Measurements from ENCODE around the gene PCDHB14. TPM values are rescaled to one million over a fixed set of nuclear protein-coding genes. Genes with fewer than 3 reads are reported as not detected.
"Not testable (repeated sequence)": the region's sequence is repeated elsewhere in the genome, so short reads cannot be mapped to it uniquely, and the experiment has no call there.

PCDHB14 gene
- total RNA-seq, 1 experiment from 2014 or later: 5.7 TPM

DNA sequence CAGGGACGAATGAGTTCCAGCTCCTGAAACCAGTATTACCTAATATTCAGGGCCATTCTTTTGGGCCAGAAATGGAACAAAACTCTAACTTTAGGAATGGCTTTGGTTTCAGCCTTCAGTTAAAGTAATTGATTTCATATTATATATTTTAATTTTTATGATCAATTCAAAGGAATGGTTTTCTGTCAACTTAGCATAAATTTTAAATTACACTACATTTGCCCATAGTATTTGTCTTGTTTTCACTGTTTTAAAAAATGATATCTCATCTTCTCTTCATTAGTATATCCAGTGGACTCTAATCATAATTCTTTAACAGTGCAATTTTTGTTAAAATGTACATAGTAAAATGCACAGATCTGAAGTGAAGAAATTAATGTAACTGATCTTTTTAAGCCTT is 42.8 kb upstream of the PCDHB14 start:
- Mint-ChIP-seq H3K4me3 (ENCODE audit: low read depth, unreplicated experiment) (no peak overlapping the region), H3K36me3 (ENCODE audit: insufficient read depth, unreplicated experiment) (no peaks in the 10 kb centered on the region), H3K4me1 (ENCODE audit: low read depth, unreplicated experiment) (no peaks in the 10 kb centered on the region), H3K27ac (ENCODE audit: unreplicated experiment) (no peak overlapping the region), H3K9me3 (ENCODE audit: low read depth, unreplicated experiment) (peaks cover 20% of the 10 kb centered on the region), H3K27me3 (ENCODE audit: unreplicated experiment) (no peaks in the 10 kb centered on the region)
- TF ChIP-seq, protein P1, sequence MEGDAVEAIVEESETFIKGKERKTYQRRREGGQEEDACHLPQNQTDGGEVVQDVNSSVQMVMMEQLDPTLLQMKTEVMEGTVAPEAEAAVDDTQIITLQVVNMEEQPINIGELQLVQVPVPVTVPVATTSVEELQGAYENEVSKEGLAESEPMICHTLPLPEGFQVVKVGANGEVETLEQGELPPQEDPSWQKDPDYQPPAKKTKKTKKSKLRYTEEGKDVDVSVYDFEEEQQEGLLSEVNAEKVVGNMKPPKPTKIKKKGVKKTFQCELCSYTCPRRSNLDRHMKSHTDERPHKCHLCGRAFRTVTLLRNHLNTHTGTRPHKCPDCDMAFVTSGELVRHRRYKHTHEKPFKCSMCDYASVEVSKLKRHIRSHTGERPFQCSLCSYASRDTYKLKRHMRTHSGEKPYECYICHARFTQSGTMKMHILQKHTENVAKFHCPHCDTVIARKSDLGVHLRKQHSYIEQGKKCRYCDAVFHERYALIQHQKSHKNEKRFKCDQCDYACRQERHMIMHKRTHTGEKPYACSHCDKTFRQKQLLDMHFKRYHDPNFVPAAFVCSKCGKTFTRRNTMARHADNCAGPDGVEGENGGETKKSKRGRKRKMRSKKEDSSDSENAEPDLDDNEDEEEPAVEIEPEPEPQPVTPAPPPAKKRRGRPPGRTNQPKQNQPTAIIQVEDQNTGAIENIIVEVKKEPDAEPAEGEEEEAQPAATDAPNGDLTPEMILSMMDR (IDR thresholded peaks at IDR 0.05; ENCODE audit: unreplicated experiment): no peak
- intact Hi-C loops (cut with micrococcal nuclease; ENCODE audit: unreplicated experiment): no loop called here
- CTCF ChIA-PET: no interaction called here
- BruUV-seq (replicated peaks): no TSS peak
- DNase-seq: no peak

DNA sequence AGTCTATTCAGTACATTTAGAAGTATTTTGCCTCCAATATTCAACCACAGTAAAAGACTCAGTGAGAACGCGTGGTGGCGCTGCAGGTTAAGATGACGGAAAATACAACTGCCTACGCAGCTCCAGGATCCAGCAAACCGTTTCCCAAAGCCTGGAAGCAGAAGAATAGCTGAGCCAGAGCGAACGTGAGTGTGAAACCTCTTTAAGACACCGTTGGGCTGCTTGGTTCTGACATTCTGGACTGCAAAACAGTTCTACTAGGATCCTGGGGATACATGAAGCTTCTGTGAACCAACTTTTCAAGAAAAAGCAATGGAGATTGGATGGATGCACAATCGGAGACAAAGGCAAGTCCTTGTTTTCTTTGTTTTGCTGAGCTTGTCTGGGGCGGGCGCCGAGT is 40.9 kb upstream of the PCDHB14 start, which contains the start of gene PCDHB16:
Gene PCDHB16 (plus strand): TSS at position 140 of the 400 bp plus-strand sequence. CDS start 173 bp downstream, at position 313.
- Mint-ChIP-seq H3K27me3 (ENCODE audit: unreplicated experiment) (no peaks in the 10 kb centered on the region), H3K9me3 (ENCODE audit: low read depth, unreplicated experiment) (peaks cover 25% of the 10 kb centered on the region), H3K4me1 (ENCODE audit: low read depth, unreplicated experiment) (no peaks in the 10 kb centered on the region), H3K36me3 (ENCODE audit: insufficient read depth, unreplicated experiment) (no peaks in the 10 kb centered on the region), H3K4me3 (ENCODE audit: low read depth, unreplicated experiment) (no peak within 1 kb of the TSS), H3K27ac (ENCODE audit: unreplicated experiment) (no peak within 1 kb of the TSS)
- BruUV-seq (replicated peaks): no TSS peak
- intact Hi-C loops (cut with micrococcal nuclease; ENCODE audit: unreplicated experiment): no loop called here
- CTCF ChIA-PET: interaction anchor here (1.0 kb wide), 1 partner anchor 382 kb away, joined by 3 read pairs; no protein-coding TSS in a partner anchor
- TF ChIP-seq, protein P1 (IDR thresholded peaks at IDR 0.05; ENCODE audit: unreplicated experiment): no peak
- no peak for DNase-seq

DNA sequence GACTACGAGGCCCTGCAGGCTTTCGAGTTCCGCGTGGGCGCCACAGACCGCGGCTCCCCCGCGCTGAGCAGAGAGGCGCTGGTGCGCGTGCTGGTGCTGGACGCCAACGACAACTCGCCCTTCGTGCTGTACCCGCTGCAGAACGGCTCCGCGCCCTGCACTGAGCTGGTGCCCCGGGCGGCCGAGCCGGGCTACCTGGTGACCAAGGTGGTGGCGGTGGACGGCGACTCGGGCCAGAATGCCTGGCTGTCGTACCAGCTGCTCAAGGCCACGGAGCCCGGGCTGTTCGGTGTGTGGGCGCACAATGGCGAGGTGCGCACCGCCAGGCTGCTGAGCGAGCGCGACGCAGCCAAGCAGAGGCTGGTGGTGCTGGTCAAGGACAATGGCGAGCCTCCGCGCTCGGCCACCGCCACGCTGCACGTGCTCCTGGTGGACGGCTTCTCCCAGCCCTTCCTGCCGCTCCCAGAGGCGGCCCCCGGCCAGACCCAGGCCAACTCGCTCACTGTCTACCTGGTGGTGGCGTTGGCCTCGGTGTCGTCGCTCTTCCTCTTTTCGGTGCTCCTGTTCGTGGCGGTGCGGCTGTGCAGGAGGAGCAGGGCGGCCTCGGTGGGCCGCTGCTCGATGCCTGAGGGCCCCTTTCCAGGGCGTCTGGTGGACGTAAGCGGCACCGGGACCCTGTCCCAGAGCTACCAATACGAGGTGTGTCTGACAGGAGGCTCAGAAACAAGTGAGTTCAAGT is 38.9 kb upstream of the PCDHB14 start:
- BruUV-seq (replicated peaks); intact Hi-C loops (cut with micrococcal nuclease; ENCODE audit: unreplicated experiment); H3K27me3 Mint-ChIP-seq (ENCODE audit: unreplicated experiment); H3K27ac Mint-ChIP-seq (ENCODE audit: unreplicated experiment); H3K4me3 Mint-ChIP-seq (ENCODE audit: low read depth, unreplicated experiment); H3K4me1 Mint-ChIP-seq (ENCODE audit: low read depth, unreplicated experiment); H3K36me3 Mint-ChIP-seq (ENCODE audit: insufficient read depth, unreplicated experiment); CTCF ChIA-PET; DNase-seq: not testable (repeated sequence)
- peaks cover 31% of the 10 kb centered on the region for H3K9me3 Mint-ChIP-seq (ENCODE audit: low read depth, unreplicated experiment)

DNA sequence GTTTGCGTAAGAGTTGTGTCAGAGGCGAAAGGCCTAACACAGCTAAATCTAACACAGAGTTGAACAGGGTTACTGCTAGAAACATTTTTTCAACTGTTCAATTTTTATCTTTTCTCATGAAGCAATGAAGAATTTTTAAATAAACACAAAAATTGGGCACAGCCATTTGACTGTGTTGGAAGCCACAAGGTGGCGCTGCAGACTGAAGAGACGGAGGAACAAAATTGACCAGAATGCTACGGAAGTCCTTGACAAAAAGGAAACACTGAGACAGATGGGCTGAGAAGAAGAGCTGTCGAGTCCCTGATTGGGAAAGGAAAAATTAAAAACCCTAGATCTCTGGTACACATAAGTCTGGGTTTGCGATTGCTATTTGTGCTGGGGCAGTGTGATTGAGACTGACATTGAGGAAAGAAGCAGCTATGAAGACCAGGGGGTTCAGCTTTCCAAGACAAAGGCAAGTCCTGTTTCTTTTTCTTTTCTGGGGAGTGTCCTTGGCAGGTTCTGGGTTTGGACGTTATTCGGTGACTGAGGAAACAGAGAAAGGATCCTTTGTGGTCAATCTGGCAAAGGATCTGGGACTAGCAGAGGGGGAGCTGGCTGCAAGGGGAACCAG is 36.1 kb upstream of the PCDHB14 start, which contains the start of gene PCDHB9:
Gene PCDHB9 (plus strand): TSS at position 265 of the 616 bp plus-strand sequence. CDS start 158 bp downstream, at position 423.
- intact Hi-C loops (cut with micrococcal nuclease; ENCODE audit: unreplicated experiment): no loop called here
- peak; percentile 66 for DNase-seq
- H3K4me1 Mint-ChIP-seq (ENCODE audit: low read depth, unreplicated experiment): no peaks in the 10 kb centered on the region
- H3K4me3 Mint-ChIP-seq (ENCODE audit: low read depth, unreplicated experiment): peak within 1 kb of the TSS; percentile 53
- CTCF ChIA-PET: interaction anchor here (0.6 to 1.3 kb wide), 4 partner anchors 22 to 377 kb away, joined by 3 to 6 read pairs (median 4); partner anchors contain the start of genes PCDHB12 and PCDHB14
- H3K27ac Mint-ChIP-seq (ENCODE audit: unreplicated experiment): no peak within 1 kb of the TSS
- H3K27me3 Mint-ChIP-seq (ENCODE audit: unreplicated experiment): no peaks in the 10 kb centered on the region
- peaks cover 28% of the 10 kb centered on the region for H3K9me3 Mint-ChIP-seq (ENCODE audit: low read depth, unreplicated experiment)
- TSS peak; percentile 82 for BruUV-seq (replicated peaks)
- TF ChIP-seq, protein P1 (IDR thresholded peaks at IDR 0.05; ENCODE audit: unreplicated experiment): peak; percentile 24
- no peaks in the 10 kb centered on the region for H3K36me3 Mint-ChIP-seq (ENCODE audit: insufficient read depth, unreplicated experiment)

DNA sequence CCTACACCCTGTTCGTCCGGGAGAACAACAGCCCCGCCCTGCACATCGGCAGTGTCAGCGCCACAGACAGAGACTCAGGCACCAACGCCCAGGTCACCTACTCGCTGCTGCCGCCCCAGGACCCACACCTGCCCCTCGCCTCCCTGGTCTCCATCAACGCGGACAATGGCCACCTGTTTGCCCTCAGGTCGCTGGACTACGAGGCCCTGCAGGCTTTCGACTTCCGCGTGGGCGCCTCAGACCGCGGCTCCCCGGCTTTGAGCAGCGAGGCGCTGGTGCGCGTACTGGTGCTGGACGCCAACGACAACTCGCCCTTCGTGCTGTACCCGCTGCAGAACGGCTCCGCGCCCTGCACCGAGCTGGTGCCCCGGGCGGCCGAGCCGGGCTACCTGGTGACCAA is 34.5 kb upstream of the PCDHB14 start:
- DNase-seq; CTCF ChIA-PET; H3K36me3 Mint-ChIP-seq (ENCODE audit: insufficient read depth, unreplicated experiment); BruUV-seq (replicated peaks); intact Hi-C loops (cut with micrococcal nuclease; ENCODE audit: unreplicated experiment); H3K4me1 Mint-ChIP-seq (ENCODE audit: low read depth, unreplicated experiment); H3K27ac Mint-ChIP-seq (ENCODE audit: unreplicated experiment); H3K27me3 Mint-ChIP-seq (ENCODE audit: unreplicated experiment); H3K4me3 Mint-ChIP-seq (ENCODE audit: low read depth, unreplicated experiment): not testable (repeated sequence)
- H3K9me3 Mint-ChIP-seq (ENCODE audit: low read depth, unreplicated experiment): peaks cover 25% of the 10 kb centered on the region

DNA sequence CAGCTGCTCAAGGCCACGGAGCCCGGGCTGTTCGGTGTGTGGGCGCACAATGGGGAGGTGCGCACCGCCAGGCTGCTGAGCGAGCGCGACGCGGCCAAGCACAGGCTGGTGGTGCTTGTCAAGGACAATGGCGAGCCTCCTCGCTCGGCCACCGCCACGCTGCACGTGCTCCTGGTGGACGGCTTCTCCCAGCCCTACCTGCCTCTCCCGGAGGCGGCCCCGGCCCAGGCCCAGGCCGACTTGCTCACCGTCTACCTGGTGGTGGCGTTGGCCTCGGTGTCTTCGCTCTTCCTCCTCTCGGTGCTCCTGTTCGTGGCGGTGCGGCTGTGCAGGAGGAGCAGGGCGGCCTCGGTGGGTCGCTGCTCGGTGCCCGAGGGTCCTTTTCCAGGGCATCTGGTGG is 34.0 kb upstream of the PCDHB14 start:
- H3K9me3 Mint-ChIP-seq (ENCODE audit: low read depth, unreplicated experiment): peaks cover 25% of the 10 kb centered on the region
- intact Hi-C loops (cut with micrococcal nuclease; ENCODE audit: unreplicated experiment); CTCF ChIA-PET; H3K27me3 Mint-ChIP-seq (ENCODE audit: unreplicated experiment); H3K4me3 Mint-ChIP-seq (ENCODE audit: low read depth, unreplicated experiment); DNase-seq; H3K27ac Mint-ChIP-seq (ENCODE audit: unreplicated experiment); H3K36me3 Mint-ChIP-seq (ENCODE audit: insufficient read depth, unreplicated experiment); BruUV-seq (replicated peaks); H3K4me1 Mint-ChIP-seq (ENCODE audit: low read depth, unreplicated experiment): not testable (repeated sequence)
